Measurements from ENCODE around the gene TCFL5. TPM values are rescaled to one million over a fixed set of nuclear protein-coding genes. Genes with fewer than 3 reads are reported as not detected.

Gene TCFL5
- 8.3 TPM for total RNA-seq

DNA sequence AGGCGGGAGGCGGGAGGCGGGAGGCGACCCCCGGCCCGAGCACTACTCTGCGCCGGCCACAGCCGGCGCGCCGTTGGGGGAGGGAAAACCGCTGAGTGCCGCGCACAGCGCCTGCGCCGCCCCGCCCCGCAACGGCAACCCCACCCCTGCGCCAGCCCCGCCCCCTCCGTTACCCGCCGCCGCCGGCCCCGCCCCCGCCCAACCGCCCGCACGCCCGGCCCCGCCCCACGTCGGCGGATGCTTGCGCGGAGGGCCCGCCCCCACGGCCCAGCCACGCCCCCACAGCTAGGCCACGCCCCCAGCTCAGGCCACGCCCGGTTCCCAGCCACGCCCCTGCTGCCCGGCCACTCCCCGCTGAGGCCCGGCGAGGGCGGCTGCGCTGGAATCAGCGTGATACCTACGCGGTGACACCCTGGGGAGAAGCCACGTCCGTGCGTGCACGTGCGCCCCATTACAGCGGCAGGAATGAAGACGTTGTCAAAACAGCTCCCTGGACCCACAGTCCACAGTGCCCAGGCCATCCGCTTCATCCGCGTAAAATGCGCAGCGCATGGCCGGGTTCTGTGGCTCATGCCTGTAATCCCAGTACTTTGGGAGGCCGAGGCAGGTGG is at the start of gene TCFL5:
Gene TCFL5, minus strand, starts transcription at position 97 of the 611 bp plus-strand sequence. CDS start 152 bp downstream, outside the sequence.

DNA sequence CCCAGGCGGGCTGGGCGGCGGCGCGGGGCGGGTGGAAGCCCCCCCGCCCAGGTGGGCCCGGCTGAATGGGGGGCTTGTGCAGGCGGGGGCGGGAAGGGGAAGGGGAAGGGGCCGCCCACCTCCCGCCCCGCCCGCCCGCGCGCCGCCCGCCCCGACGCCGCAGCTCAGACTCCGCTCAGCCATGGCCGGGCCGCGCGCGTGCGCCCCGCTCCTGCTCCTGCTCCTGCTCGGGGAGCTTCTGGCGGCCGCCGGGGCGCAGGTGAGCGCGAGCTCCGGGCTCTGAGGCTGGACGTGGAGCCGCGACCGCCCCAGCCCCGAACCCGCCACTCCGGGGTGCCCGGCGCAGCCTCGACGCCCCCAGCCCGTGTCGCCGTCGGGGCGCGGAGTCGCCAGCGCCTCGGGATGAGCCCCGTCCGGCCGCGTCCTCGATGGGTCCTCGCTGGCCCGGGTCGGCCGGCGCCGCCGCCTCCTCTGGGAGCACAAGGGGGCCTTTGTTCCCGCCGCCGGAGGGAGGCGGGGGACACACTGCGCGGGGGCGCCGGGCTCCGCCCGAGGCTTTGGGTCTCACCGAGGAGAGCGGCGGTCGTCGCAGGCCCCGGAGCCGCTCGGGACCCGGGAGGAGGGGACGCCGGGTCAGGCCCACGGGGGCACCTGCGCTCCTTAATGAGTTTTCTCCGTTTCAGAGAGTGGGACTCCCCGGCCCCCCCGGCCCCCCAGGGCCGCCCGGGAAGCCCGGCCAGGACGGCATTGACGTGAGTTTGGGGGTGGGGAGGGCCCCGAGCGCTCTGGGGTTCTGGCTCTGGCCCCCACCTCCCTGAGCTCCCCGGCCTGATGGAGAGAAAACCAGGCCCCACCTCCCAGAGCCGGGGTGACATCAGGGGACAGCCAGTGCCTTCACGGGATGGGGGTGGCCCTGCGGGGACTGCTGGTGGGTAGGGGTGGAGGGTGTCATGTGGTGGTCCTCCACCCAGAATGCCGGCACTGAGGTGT is 44.4 kb downstream of the TCFL5 start, which contains the start of gene COL9A3:
Gene COL9A3, plus strand, starts transcription at position 167 of the 990 bp plus-strand sequence. Its CDS starts 15 bp downstream, at position 182.

DNA sequence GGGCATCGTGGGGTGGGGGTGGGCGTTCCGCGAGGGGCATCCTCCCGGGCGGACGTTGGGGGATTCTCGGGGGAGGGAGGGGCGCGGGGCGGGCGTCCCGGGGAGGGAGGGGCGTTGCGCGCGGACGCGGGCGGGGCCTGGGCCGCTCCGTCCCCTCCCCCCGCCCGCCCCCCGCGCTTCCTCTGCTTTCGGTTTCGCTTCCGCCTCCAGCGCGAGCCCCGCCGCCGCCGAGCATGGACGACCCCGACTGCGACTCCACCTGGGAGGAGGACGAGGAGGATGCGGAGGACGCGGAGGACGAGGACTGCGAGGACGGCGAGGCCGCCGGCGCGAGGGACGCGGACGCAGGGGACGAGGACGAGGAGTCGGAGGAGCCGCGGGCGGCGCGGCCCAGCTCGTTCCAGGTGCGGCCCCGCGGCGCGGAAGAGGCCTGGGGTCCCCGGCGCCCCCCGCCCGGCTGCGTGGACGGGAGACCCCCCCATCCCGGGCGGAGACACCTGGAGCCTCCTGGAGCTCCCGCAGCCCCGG is 56.9 kb downstream of the TCFL5 start, which contains the start of gene OGFR:
Gene OGFR, plus strand, starts transcription at position 209 of the 528 bp plus-strand sequence. Its CDS starts 25 bp downstream, at position 234.

Small RNA genes within 50 kb of the gene (small RNA-seq; reads per million reads assigned to genes)
- gene DPH3P1 (ENCODE audit: low replicate concordance) = not detected

Other genes with a start within 250 kb of the TCFL5 start
- 7.5 TPM for gene SLCO4A1, start 219.3 kb downstream of the TCFL5 start, total RNA-seq
- 0.58 TPM for gene NTSR1, start 153.0 kb downstream of the TCFL5 start, total RNA-seq
- 13.4 TPM for gene MRGBP, start 65.3 kb downstream of the TCFL5 start, total RNA-seq
- gene OGFR, start 57.0 kb downstream of the TCFL5 start, total RNA-seq = 31.1 TPM
- 28.3 TPM for gene COL9A3, start 44.8 kb downstream of the TCFL5 start, total RNA-seq
- gene DIDO1, start 64.7 kb upstream of the TCFL5 start, total RNA-seq = 55.5 TPM
- 43.1 TPM for gene GID8, start 76.3 kb upstream of the TCFL5 start, total RNA-seq
- 1.3 TPM for gene SLC17A9, start 90.9 kb upstream of the TCFL5 start, total RNA-seq
- gene BHLHE23, start 145.1 kb upstream of the TCFL5 start, total RNA-seq = not detected